ENCODE results near the gene HS6ST3.

HS6ST3 gene

GRCh38 chr13:96199315-96199714 lies 109.4 kb downstream of the HS6ST3 start:
- DNase-seq (ENCODE audit: low spot score): no peak

- no peak for DNase-seq (ENCODE audit: low spot score)
These were observed 110.9 kb downstream of the HS6ST3 start for GRCh38 chr13:96200810-96201209.

- DNase-seq (ENCODE audit: low spot score): no peak
These were observed 112.4 kb downstream of the HS6ST3 start for GRCh38 chr13:96202315-96202714.

DNA sequence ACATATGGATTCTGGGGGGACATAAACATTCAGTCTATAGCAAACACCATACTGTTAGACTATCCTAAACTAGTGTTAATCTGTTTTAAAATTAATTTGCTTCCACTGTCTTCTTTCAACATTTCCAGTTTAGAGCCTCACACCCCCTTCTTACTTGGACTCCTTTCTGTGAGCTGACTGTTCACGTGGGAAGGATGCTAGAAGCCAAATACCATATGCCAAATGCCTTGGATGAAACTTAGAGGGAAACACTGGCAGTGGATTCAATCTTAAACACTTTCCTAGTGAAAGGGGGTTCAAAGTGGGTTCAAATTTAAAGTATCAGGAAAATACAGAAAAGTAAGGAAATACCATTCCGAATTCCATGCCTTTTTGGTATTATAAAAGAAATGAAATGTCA lies 113.6 kb downstream of the HS6ST3 start:
- DNase-seq (ENCODE audit: low spot score): no peak

GRCh38 chr13:96214824-96215445 lies 125.0 kb downstream of the HS6ST3 start:
- DNase-seq (ENCODE audit: low spot score): no peak

DNA sequence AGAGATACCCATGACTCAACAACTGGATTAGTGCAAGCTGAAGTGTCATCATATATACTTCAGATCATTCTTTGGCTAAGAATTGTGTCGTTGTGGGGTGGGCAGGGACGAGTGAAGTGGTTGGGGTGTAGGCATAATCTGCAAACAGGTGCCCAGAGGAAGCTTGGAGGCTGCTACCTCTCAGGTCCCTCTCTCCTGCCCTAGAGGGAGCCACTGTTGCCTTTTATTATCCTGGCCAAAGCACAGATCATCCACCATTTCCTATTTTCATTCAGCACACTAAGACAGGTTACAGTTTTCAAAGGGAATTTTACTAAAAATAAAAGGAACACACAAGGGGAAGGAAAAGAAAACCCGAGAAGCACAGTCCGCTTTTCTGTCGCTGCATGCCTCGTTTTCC lies 126.6 kb downstream of the HS6ST3 start:
- no peak for DNase-seq (ENCODE audit: low spot score)

- DNase-seq (ENCODE audit: low spot score): no peak
These were observed 128.6 kb downstream of the HS6ST3 start for GRCh38 chr13:96218475-96218874.

DNA sequence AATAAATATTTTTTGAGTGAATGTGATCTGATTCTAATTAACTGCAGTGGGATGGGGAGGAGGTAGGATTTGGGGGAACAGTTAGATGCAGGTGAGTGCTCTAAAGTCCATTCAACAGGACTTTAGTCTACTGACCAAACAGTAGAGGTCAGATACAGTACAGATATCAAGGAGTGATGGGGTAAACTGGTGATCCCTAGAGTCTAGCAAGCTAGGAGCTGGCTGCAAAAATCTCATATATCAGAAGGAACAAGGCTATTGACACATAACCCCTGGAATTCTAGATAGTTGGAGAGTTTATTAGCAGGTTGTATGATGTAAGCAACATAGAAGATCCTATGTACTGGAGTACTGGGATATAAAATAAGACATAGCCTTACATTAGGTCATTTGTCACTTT lies 131.6 kb downstream of the HS6ST3 start:
- DNase-seq (ENCODE audit: low spot score): no peak

- DNase-seq (ENCODE audit: low spot score): no peak
These were observed 133.3 kb downstream of the HS6ST3 start for GRCh38 chr13:96223231-96223630.

DNA sequence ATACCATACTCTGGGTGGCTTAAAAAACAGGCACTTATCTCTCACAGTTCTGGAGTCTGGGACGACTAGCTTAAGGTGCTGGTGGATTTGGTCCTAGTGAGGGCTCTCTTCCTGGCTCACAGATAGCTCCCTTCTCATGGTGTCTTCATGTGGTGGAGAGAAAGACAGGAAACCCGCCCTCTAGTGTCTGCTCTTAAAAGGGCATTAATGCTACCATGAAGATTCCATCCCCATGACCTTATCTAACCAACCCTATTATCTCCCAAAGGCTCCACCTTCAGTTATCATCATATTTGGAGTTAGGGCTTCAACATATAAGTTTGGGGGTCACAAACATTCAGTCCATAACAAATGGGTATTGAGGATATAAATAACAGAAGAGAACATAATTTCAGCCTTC lies 139.4 kb downstream of the HS6ST3 start:
- DNase-seq (ENCODE audit: low spot score): peak; percentile 3

DNA sequence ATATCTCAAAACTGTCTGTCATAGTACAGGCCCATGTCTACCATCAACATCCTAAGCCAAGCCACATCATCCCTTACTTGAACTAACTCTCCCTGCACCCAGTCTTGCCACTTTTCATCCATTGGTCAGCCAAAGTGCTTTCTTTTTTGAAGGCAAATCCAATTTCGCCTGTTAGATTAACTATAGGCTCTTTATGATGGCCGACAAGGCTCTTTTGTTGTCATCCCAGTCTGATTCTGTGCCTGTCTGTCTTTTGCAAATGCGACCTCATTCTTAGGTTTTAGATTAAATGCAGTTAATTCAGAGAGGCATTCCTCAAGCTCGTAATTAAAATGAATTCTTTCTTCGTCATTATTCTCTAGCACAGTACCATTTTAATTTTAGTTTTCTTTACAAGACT lies 148.3 kb downstream of the HS6ST3 start:
- no peak for DNase-seq (ENCODE audit: low spot score)

DNA sequence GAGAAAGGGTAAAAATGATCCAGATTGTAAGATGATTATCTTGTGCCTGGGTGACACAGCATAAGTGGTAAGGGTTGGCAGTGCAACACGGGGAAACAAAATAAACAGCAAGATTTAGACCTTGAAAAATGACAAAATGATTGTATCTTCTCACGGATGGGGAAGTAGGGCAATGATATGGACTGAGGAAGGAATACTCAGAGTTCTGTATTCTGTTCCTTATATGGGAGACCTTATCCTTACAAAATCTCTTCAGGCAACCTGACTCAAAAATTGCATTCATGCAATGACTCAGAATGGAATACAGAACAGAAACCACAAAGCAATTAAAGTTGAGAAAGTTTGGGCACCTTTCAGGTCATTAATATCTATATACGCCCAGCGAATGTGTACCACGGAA lies 149.0 kb downstream of the HS6ST3 start:
- no peak for DNase-seq (ENCODE audit: low spot score)

DNA sequence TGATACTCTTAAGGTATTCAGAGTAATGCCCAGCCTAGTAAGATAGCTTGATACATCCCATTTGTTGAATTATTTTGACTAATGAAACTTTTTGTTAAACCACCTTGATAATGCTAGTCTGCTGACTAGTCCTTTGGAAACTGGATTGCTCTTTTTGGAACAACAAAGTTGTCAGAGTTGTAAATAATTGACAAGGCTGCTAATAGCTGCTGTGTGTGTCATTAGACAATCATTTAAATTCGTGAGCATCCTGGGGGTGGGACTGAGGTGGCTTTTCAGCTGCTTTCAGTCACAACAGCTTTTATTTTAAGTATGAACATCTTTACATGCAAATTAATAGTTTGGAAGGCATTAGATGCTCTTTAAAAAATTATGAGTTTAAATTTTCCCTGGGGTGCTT lies 153.5 kb downstream of the HS6ST3 start:
- no peak for DNase-seq (ENCODE audit: low spot score)

GRCh38 chr13:96248103-96248502 lies 158.2 kb downstream of the HS6ST3 start:
- DNase-seq (ENCODE audit: low spot score): no peak

GRCh38 chr13:96248996-96249395 lies 159.1 kb downstream of the HS6ST3 start:
- DNase-seq (ENCODE audit: low spot score): no peak

GRCh38 chr13:96252903-96253302 lies 163.0 kb downstream of the HS6ST3 start:
- DNase-seq (ENCODE audit: low spot score): no peak

GRCh38 chr13:96273196-96273595 lies 183.3 kb downstream of the HS6ST3 start:
- DNase-seq (ENCODE audit: low spot score): no peak

GRCh38 chr13:96274046-96274445 lies 184.1 kb downstream of the HS6ST3 start:
- DNase-seq (ENCODE audit: low spot score): no peak

- DNase-seq (ENCODE audit: low spot score): no peak
These were observed 190.0 kb downstream of the HS6ST3 start for GRCh38 chr13:96279904-96280303.

DNA sequence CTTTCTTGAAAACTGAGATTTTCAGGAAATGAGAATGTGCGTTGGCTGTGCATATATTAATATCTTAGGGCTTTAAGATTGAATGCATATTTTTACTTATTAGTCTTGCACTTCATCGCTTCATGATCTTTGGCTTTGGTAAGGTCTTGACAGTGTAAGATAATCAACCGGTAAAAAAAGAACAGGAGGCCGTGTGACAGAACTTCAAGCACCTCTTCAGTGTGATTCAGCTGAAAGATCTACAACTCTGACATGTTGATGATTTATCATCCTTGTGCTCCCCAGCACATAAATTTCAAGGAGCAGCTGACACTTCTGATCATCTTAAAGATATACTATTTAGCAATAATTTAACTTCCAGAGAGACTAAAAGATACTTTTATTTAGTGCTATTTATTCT lies 195.1 kb downstream of the HS6ST3 start:
- DNase-seq (ENCODE audit: low spot score): no peak

DNA sequence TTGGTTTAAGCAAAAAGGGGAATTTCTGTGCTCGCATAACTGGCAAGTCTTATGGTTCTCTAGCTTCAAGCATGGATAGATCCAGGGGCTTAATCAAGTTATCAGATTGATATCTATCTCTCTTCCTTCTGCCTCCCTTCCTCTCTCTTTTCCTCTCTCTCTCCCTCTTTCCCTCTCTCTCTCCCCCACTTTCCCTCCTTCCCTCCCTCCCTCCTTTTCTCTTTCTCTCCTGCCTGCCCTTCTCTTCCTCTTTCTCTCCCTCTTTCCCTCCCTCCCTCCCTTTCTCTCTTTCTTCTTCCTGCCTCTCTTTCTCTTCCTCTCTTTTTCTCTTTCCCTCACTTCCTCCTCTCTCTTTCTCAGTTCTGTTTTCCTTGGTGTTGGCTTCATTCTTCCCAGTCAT lies 195.8 kb downstream of the HS6ST3 start:
- no peak for DNase-seq (ENCODE audit: low spot score)

DNA sequence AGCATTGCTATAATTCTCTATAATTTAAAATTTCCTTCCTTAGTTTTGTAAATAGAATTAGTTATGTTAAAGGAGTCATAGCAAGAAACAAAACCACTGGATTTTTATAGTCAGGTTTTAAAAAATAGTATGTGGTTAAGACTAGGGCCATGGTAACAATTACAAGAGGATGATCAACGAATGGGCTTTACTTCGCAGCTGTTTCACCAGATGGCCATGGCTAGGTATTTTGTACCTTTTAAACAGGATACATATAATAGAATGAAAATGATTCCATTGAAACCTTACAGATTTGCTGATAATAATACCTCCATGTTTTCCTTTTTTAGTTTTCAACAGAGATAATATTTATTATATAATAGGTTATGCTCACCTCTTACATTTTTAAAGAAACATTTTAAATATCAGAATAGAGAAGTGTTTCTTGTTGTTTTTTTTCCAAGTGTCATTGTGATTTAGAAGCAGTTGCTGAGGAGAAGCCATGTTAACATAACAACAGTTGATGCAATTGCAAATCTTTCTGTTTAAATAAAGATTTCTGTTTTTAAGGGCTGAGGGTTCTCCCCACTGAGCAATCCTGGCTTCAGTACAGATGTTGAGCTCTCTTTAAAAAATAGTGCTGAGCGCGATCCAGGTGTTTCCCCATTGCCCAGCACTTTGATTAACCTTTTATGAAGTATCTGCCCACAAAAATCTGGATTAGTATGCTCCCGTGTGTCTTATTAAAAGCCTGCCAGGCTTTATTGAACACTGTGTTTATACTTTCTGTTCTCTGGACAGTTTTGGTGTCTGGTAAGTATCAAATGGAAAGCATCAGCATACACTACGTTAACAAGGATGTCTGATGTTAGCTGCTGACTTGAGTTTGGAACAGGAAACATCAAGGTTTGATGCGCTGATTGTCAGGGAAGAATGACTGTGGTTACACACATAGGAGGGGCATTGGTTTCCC lies 205.3 kb downstream of the HS6ST3 start:
- no peak for DNase-seq (ENCODE audit: low spot score)

- DNase-seq (ENCODE audit: low spot score): no peak
These were observed 207.5 kb downstream of the HS6ST3 start for GRCh38 chr13:96297360-96297759.

GRCh38 chr13:96299235-96299634 lies 209.3 kb downstream of the HS6ST3 start:
- no peak for DNase-seq (ENCODE audit: low spot score)

Measured in hematopoietic multipotent progenitor cell treated with erythropoietin and hydrocortisone succinate and interleukin-3 and kit ligand, for 15 days (in vitro differentiated cells).